DLD1 (cell line): ENCODE measurements around the gene DEFB113.
"Not testable (repeated sequence)": the region's sequence is repeated elsewhere in the genome, so short reads cannot be mapped to it uniquely, and the experiment has no call there.

ENCODE experiments used
- in situ Hi-C: cut with HindIII; loops from 2 replicates; pipeline ENCODE4 v1.10.0; 2017; ENCODE audit warnings: low sequenced_read_pairs

Gene DEFB113

GRCh38 chr6:49969605-49970004 is at the start of gene DEFB113:
Gene DEFB113 (minus strand): TSS chr6:49969625. CDS start chr6:49969625, 0 bp downstream.
- in situ Hi-C loops: no loop called here

- in situ Hi-C loops: no loop called here
These were observed 38.4 kb upstream of the DEFB113 start for GRCh38 chr6:50007819-50008218.

- in situ Hi-C loops: no loop called here
These were observed 33.7 kb upstream of the DEFB113 start for GRCh38 chr6:50003139-50003538.

GRCh38 chr6:49995278-49995677 is 25.9 kb upstream of the DEFB113 start:
- in situ Hi-C loops: no loop called here

- in situ Hi-C loops: no loop called here
These were observed 19.5 kb upstream of the DEFB113 start for GRCh38 chr6:49988900-49989299.

- in situ Hi-C loops: no loop called here
These were observed 18.3 kb upstream of the DEFB113 start for GRCh38 chr6:49987749-49988148.

GRCh38 chr6:49986551-49986950 is 17.1 kb upstream of the DEFB113 start:
- in situ Hi-C loops: no loop called here

- in situ Hi-C loops: no loop called here
These were observed 12.6 kb upstream of the DEFB113 start for GRCh38 chr6:49982046-49982445.

GRCh38 chr6:49980898-49981297 is 11.5 kb upstream of the DEFB113 start:
- in situ Hi-C loops: no loop called here

- in situ Hi-C loops: no loop called here
These were observed 10.2 kb upstream of the DEFB113 start for GRCh38 chr6:49979584-49979983.

GRCh38 chr6:49978332-49979226 is 9.2 kb upstream of the DEFB113 start:
- in situ Hi-C loops: no loop called here

GRCh38 chr6:49966823-49967222 is 2.6 kb downstream of the DEFB113 start:
- in situ Hi-C loops: no loop called here

- in situ Hi-C loops: no loop called here
These were observed 3.1 kb downstream of the DEFB113 start for GRCh38 chr6:49966334-49966733.

- in situ Hi-C loops: no loop called here
These were observed 5.4 kb downstream of the DEFB113 start, which contains the start of gene DEFB114 for GRCh38 chr6:49964064-49964463. Gene DEFB114 (minus strand): TSS chr6:49964164. CDS start chr6:49964105, 59 bp downstream.

- in situ Hi-C loops: no loop called here
These were observed 11.2 kb downstream of the DEFB113 start for GRCh38 chr6:49958180-49958579.

GRCh38 chr6:49955847-49956246 is 13.6 kb downstream of the DEFB113 start:
- in situ Hi-C loops: no loop called here

- in situ Hi-C loops: no loop called here
These were observed 17.5 kb downstream of the DEFB113 start for GRCh38 chr6:49951926-49952325.

- in situ Hi-C loops: no loop called here
These were observed 19.0 kb downstream of the DEFB113 start for GRCh38 chr6:49950415-49950751.

GRCh38 chr6:49949062-49949461 is 20.4 kb downstream of the DEFB113 start:
- in situ Hi-C loops: no loop called here

GRCh38 chr6:49946835-49947234 is 22.6 kb downstream of the DEFB113 start:
- in situ Hi-C loops: no loop called here

GRCh38 chr6:49944068-49944467 is 25.4 kb downstream of the DEFB113 start:
- in situ Hi-C loops: not testable (repeated sequence)

GRCh38 chr6:49939993-49940498 is 29.4 kb downstream of the DEFB113 start:
- in situ Hi-C loops: no loop called here
